SK-N-SH treated with all-trans-retinoic acid at 6 μM for 48 hours (cell line): ENCODE measurements around the gene TM6SF1.

Experiments
- ATAC-seq: fragments of 200-7000 bp; cut with Tn5 transposase; 3 replicates; pipeline ENCODE4 v1.9.1; 2020; ENCODE audit warnings: mild to moderate bottlenecking, moderate library complexity
- ARNTL ChIP-seq: fragments of 450-650 bp; formaldehyde crosslinking; IDR thresholded peaks from 2 replicates; pipeline ENCODE4 v1.5.0; 2020; ENCODE audit warnings: low read depth, mild to moderate bottlenecking, moderate library complexity, borderline replicate concordance
- BACH2 ChIP-seq: fragments of 250-450 bp; sonication (Bioruptor Pico); IDR thresholded peaks from 2 replicates; pipeline ENCODE4 v1.9.0; 2021; ENCODE audit warnings: mild to moderate bottlenecking, borderline replicate concordance
- CREB5 ChIP-seq: fragments of 250-450 bp; sonication (Bioruptor Pico); IDR thresholded peaks from 2 replicates; pipeline ENCODE4 v1.5.1; 2020; ENCODE audit warnings: low read depth, mild to moderate bottlenecking, moderate library complexity
- CSDC2 ChIP-seq: fragments of 250-450 bp; sonication (Bioruptor Pico); IDR thresholded peaks from 2 replicates; pipeline ENCODE4 v1.5.0; 2020; ENCODE audit warnings: mild to moderate bottlenecking, moderate library complexity
- CSRNP3 ChIP-seq: fragments of 250-450 bp; sonication (Bioruptor Pico); IDR thresholded peaks from 2 replicates; pipeline ENCODE4 v1.5.1; 2021; ENCODE audit warnings: mild to moderate bottlenecking, moderate library complexity
- ESRRG ChIP-seq: fragments of 250-450 bp; sonication (Bioruptor Pico); IDR thresholded peaks from 2 replicates; pipeline ENCODE4 v1.6.1; 2021; ENCODE audit warnings: mild to moderate bottlenecking
- GLIS3 ChIP-seq: fragments of 250-450 bp; sonication (Bioruptor Pico); IDR thresholded peaks from 2 replicates; pipeline ENCODE4 v1.5.0; 2020; ENCODE audit warnings: mild to moderate bottlenecking, moderate library complexity
- ISL1 ChIP-seq: fragments of 250-450 bp; sonication (Bioruptor Pico); IDR thresholded peaks from 2 replicates; pipeline ENCODE4 v2.1.2; 2022; ENCODE audit warnings: mild to moderate bottlenecking, moderate library complexity
- OSR1 ChIP-seq: fragments of 250-450 bp; sonication (Bioruptor Pico); IDR thresholded peaks from 2 replicates; pipeline ENCODE4 v1.8.0; 2022; ENCODE audit warnings: moderate library complexity, mild to moderate bottlenecking, inconsistent platforms
- PATZ1 ChIP-seq: fragments of 250-450 bp; sonication (Bioruptor Pico); IDR thresholded peaks from 2 replicates; pipeline ENCODE4 v1.8.0; 2020; ENCODE audit warnings: mild to moderate bottlenecking, moderate library complexity, borderline replicate concordance
- POU6F1 ChIP-seq: fragments of 250-450 bp; sonication (Bioruptor Pico); IDR thresholded peaks from 2 replicates; pipeline ENCODE4 v1.8.0; 2021; ENCODE audit warnings: low read depth, mild to moderate bottlenecking, moderate library complexity, borderline replicate concordance
- PPARA ChIP-seq: fragments of 250-450 bp; sonication (Bioruptor Pico); IDR thresholded peaks from 2 replicates; pipeline ENCODE4 v1.5.0; 2020; ENCODE audit warnings: mild to moderate bottlenecking, borderline replicate concordance
- RARB ChIP-seq: fragments of 250-450 bp; sonication (Bioruptor Pico); IDR thresholded peaks from 2 replicates; pipeline ENCODE4 v1.8.0; 2021; ENCODE audit warnings: mild to moderate bottlenecking, moderate library complexity
- SNAI2 ChIP-seq: fragments of 250-450 bp; sonication (Bioruptor Pico); IDR thresholded peaks from 2 replicates; pipeline ENCODE4 v1.5.0; 2020; ENCODE audit warnings: mild to moderate bottlenecking, moderate library complexity
- TOX ChIP-seq: fragments of 250-450 bp; sonication (Bioruptor Pico); IDR thresholded peaks from 2 replicates; pipeline ENCODE4 v1.8.0; 2021; ENCODE audit warnings: mild to moderate bottlenecking, moderate library complexity, borderline replicate concordance
- ZC3H10 ChIP-seq: fragments of 250-450 bp; sonication (Bioruptor Pico); IDR thresholded peaks from 2 replicates; pipeline ENCODE4 v1.5.1; 2021; ENCODE audit warnings: mild to moderate bottlenecking, moderate library complexity
- ZFP3 ChIP-seq: fragments of 250-450 bp; sonication (Bioruptor Pico); IDR thresholded peaks from 2 replicates; pipeline ENCODE4 v1.5.0; 2020; ENCODE audit warnings: mild to moderate bottlenecking, moderate library complexity
- ZFP30 ChIP-seq: fragments of 450-650 bp; formaldehyde crosslinking; IDR thresholded peaks from 2 replicates; pipeline ENCODE4 v1.5.0; 2022; ENCODE audit warnings: mild to moderate bottlenecking, moderate library complexity
- ZNF565 ChIP-seq: fragments of 450-650 bp; formaldehyde crosslinking; conservative IDR thresholded peaks from 2 replicates; pipeline ENCODE4 v1.5.0; 2020; ENCODE audit warnings: low read depth, mild to moderate bottlenecking, moderate library complexity
- ZNF70 ChIP-seq: fragments of 450-650 bp; formaldehyde crosslinking; IDR thresholded peaks from 2 replicates; pipeline ENCODE4 v1.5.0; 2020; ENCODE audit warnings: mild to moderate bottlenecking, moderate library complexity
- ZNF8 ChIP-seq: fragments of 450-650 bp; formaldehyde crosslinking; IDR thresholded peaks from 2 replicates; pipeline ENCODE4 v1.5.0; 2020; ENCODE audit warnings: mild to moderate bottlenecking, moderate library complexity

TM6SF1 gene

GRCh38 chr15:83112956-83113299 is 5.5 kb downstream of the TM6SF1 start:
- TF ChIP-seq ESRRG, result no peak
- no peak for TF ChIP-seq PPARA (CRISPR knock-in tag)
- no peak for ATAC-seq

- no peak for TF ChIP-seq CSDC2 (CRISPR knock-in tag)
- no peak for TF ChIP-seq BACH2 (CRISPR knock-in tag)
- TF ChIP-seq POU6F1, result no peak
- TF ChIP-seq ZFP30, result no peak
- TF ChIP-seq ZNF8, result no peak
- no peak for TF ChIP-seq RARB (CRISPR knock-in tag)
- TF ChIP-seq SNAI2 (CRISPR knock-in tag), result no peak
- TF ChIP-seq GLIS3 (CRISPR knock-in tag), result no peak
- no peak for TF ChIP-seq PATZ1 (CRISPR knock-in tag)
- no peak for TF ChIP-seq TOX (CRISPR knock-in tag)
These were observed 6.6 kb downstream of the TM6SF1 start for GRCh38 chr15:83113881-83114674.

GRCh38 chr15:83114856-83115255 is 7.4 kb downstream of the TM6SF1 start:
- ATAC-seq, result no peak
- TF ChIP-seq ARNTL (CRISPR knock-in tag) (no peak), CREB5 (CRISPR knock-in tag) (no peak), BACH2 (CRISPR knock-in tag) (no peak), ZNF8 (no peak), CSDC2 (CRISPR knock-in tag) (no peak), ZFP3 (CRISPR knock-in tag) (no peak), POU6F1 (no peak), SNAI2 (CRISPR knock-in tag) (no peak), ZFP30 (no peak), ESRRG (no peak), CSRNP3 (CRISPR knock-in tag) (no peak), PATZ1 (CRISPR knock-in tag) (no peak), ZNF70 (CRISPR knock-in tag) (no peak), RARB (CRISPR knock-in tag) (no peak), GLIS3 (CRISPR knock-in tag) (no peak)

More at GRCh38 chr15:83113881-83114674, 6.6 kb downstream of the TM6SF1 start:
- no peak for ATAC-seq

- TF ChIP-seq OSR1 (no peak), BACH2 (CRISPR knock-in tag) (no peak), GLIS3 (CRISPR knock-in tag) (no peak), ZNF565 (CRISPR knock-in tag) (no peak), ZFP3 (CRISPR knock-in tag) (no peak), SNAI2 (CRISPR knock-in tag) (no peak), POU6F1 (no peak), ISL1 (no peak), CSRNP3 (CRISPR knock-in tag) (no peak), TOX (CRISPR knock-in tag) (no peak), ZC3H10 (CRISPR knock-in tag) (no peak), ZNF8 (no peak)
- ATAC-seq, result no peak
These were observed 8.0 kb downstream of the TM6SF1 start for GRCh38 chr15:83115410-83115809.
